ENCODE data around the gene ASIC3. TPM values are rescaled to one million over a fixed set of nuclear protein-coding genes. Genes with fewer than 3 reads are reported as not detected.
A peak's percentile ranks its signal among the peaks of the same experiment; 100 is the strongest.

Gene ASIC3
- total RNA-seq, 1 donor = 0.18 TPM

DNA sequence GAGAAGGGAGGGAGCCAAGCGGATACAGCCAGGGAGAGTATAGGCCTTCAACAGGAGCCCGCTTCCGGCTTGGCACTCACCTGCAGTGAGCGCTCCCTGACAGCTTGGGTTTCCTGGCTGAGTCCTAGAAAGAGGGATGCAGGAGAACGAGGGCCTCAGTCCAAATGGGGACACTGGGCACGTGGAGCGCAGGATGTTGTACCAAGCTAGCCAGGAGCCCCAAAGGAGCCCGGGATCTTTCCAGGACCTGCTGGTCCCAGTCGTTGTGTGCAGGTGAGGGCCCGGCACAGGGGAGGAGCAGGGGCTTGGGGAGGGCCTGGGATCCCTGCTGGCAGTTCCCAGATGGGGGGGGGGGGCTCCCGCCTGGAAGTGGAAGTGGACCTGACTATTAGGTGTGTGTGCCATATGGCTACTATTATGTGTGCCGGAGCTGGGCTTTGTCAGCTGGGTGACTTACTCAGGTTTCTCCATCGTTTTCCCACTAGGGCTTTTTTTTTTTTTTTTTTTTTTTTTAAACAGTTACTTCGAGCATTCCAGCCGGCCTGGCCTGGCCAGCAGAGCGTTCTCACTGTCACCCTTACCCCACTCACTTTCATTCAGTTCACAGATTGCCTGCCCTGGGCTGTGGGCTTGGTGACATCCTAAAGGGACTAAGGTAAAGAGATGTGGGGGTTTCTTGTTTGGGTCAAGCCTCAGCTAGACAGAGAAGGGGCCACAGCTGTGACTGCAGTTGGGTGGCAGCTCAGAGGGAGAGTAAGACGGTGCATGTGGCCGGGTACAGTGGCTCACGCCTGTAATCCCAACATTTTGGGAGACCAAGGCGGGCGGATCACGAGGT lies 41.8 kb downstream of the ASIC3 start:
- H3K4me3 ChIP-seq (ENCODE audit: low read depth, low read length) = peak overlapping the region; percentile 83

DNA sequence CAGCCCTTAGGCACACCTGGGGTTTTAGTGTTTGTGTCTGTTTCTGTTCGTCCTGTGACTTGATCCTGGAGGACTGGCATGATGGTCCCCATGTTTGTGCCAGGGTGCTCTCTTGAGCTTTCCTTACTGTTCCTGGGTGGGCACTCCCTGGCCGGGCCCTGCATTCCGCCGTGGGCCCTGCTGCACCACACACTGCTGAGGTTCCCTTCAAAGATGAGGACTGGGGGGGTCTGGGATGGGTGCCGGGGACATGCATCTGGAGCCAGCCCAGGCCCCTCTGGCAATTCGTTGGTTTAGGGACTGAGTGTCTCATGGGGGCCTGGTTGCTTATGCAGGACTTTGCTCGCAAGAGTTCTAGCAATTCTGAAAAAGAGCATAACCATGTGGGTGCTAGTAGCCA lies 42.7 kb downstream of the ASIC3 start:
- no peak for DNase-seq (ENCODE audit: low read depth)
- TF ChIP-seq, protein P1, sequence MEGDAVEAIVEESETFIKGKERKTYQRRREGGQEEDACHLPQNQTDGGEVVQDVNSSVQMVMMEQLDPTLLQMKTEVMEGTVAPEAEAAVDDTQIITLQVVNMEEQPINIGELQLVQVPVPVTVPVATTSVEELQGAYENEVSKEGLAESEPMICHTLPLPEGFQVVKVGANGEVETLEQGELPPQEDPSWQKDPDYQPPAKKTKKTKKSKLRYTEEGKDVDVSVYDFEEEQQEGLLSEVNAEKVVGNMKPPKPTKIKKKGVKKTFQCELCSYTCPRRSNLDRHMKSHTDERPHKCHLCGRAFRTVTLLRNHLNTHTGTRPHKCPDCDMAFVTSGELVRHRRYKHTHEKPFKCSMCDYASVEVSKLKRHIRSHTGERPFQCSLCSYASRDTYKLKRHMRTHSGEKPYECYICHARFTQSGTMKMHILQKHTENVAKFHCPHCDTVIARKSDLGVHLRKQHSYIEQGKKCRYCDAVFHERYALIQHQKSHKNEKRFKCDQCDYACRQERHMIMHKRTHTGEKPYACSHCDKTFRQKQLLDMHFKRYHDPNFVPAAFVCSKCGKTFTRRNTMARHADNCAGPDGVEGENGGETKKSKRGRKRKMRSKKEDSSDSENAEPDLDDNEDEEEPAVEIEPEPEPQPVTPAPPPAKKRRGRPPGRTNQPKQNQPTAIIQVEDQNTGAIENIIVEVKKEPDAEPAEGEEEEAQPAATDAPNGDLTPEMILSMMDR (IDR thresholded peaks at IDR 0.05; ENCODE audit: insufficient read depth, low read length) = no peak
- no peak overlapping the region for H3K4me3 ChIP-seq (ENCODE audit: low read depth, low read length)

More for the DNA sequence above, 41.8 kb downstream of the ASIC3 start:
- TF ChIP-seq, protein P1 (IDR thresholded peaks at IDR 0.05; ENCODE audit: insufficient read depth, low read length) = no peak
- no peak for DNase-seq (ENCODE audit: low read depth)

DNA sequence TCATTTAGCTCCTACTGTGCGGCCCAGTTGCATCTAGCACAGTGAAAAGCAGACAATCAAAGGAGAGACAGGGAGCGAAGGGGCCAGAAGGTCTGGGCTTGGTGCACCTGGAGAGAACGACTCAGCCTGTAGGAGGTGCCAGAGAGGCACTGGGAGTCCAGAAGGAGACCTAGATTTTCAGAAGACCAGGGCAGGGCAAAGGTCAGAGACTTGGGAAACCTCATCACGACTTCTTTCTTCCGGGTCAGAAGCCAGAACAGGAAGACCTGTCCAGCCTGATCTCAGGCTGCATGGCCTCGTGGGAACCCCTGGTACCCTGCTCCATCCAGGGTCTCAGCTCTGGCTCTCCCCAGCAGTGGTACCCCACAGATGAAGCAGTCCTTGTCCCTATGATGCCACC lies 43.1 kb downstream of the ASIC3 start:
- no peak for DNase-seq (ENCODE audit: low read depth)
- H3K4me3 ChIP-seq (ENCODE audit: low read depth, low read length) = no peak overlapping the region
- TF ChIP-seq, protein P1 (IDR thresholded peaks at IDR 0.05; ENCODE audit: insufficient read depth, low read length) = peak; percentile 57

DNA sequence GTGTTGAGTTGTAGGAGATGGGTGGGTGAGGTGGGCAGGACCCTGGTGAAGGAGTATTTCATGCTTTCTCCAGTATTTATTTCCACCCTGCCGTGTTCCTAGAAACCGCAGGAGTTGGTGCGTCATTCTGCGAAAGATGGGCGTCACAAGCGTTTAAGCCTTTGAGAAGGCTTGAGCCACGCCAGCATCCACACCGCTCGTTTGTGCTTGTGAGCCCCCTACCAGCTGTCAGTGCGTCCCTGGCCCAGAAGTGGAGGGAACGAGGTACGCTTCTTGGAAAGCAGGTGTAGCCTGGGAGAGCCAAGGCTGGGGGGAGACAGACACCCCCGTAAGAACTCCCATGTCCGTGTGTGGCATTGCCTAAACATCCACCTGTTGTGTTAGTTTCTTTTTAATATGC lies 43.7 kb downstream of the ASIC3 start:
- TF ChIP-seq, protein P1 (IDR thresholded peaks at IDR 0.05; ENCODE audit: insufficient read depth, low read length) = no peak
- DNase-seq (ENCODE audit: low read depth) = no peak
- no peak overlapping the region for H3K4me3 ChIP-seq (ENCODE audit: low read depth, low read length)

DNA sequence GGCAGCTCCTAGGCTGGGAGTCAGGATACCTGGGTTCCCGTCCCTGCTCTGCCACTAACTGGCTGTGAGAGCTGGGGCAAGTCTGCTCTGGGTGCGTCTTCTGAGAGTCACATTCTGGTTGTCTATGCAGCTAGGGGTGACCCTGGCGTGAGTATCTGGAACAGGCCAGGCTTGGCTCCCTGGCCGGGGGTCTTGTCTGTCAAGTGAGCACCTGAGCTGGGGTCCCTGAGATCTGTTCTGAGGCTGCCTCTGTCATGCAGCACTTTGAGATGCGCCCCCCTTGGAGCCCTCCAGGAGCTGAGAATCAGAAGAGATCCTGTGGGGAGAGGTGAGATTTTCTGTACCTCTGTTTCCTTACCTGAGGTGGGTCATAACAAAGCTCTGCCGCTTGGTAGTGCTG lies 45.4 kb downstream of the ASIC3 start:
- H3K4me3 ChIP-seq (ENCODE audit: low read depth, low read length) = no peak overlapping the region
- DNase-seq (ENCODE audit: low read depth) = no peak
- TF ChIP-seq, protein P1 (IDR thresholded peaks at IDR 0.05; ENCODE audit: insufficient read depth, low read length) = no peak

DNA sequence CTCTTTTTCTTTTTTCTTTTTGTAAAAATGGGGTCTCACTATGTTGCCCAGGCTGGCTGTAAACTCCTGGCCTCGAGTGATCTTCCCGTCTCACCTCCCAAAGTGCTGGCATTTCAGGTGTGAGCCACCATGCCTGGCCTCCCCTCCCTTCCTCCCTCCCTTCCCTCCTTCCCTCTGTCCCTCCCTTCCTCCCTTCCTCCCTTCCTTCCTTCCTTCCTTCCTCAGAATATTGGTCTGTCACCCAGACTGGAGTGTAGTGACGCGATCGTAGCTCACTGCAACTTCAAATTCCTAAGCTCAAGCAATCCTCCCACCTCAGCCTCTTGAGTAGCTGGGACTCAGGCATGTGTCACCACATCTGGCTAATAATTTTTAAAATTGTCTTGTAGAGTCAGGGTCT lies 46.3 kb downstream of the ASIC3 start:
- H3K4me3 ChIP-seq (ENCODE audit: low read depth, low read length) = no peak overlapping the region
- no peak for DNase-seq (ENCODE audit: low read depth)
- TF ChIP-seq, protein P1 (IDR thresholded peaks at IDR 0.05; ENCODE audit: insufficient read depth, low read length) = no peak
